ENCODE data around the gene QRICH1. TPM values are rescaled to one million over a fixed set of nuclear protein-coding genes. Genes with fewer than 3 reads are reported as not detected.

Gene QRICH1
- total RNA-seq, 1 experiment from 2014 or later = 87.5 TPM

- Histone ChIP-seq H3F3A (ENCODE audit: insufficient read depth, low read depth) (peaks cover 29% of the 10 kb centered on the region; the same call in 1 of the 2 replicates), H2AFZ (peak overlapping the region; percentile 83)
- CTCF ChIA-PET = interaction anchor here (0.6 to 3.5 kb wide), 2 partner anchors 18 to 65 kb away, joined by 3 to 17 read pairs; partner anchors contain the start of gene WDR6
Measured at GRCh38 chr3:48989126-48989795, 104.6 kb downstream of the QRICH1 start.

GRCh38 chr3:48985831-48986376, 108.0 kb downstream of the QRICH1 start:
- intact Hi-C loops (cut with micrococcal nuclease; ENCODE audit: unreplicated experiment) = no loop called here
- Histone ChIP-seq H3K9me2 (ENCODE audit: insufficient read depth) (no peaks in the 10 kb centered on the region), H3F3A (ENCODE audit: insufficient read depth, low read depth) (peaks cover 27% of the 10 kb centered on the region; the same call in 1 of the 2 replicates), H3K9me3 (ENCODE audit: insufficient read depth, low read depth) (no peaks in the 10 kb centered on the region), H3K27me3 (ENCODE audit: insufficient read depth, low read depth) (no peaks in the 10 kb centered on the region), H3K27ac (no peak overlapping the region), H3K4me2 (no peak overlapping the region), H2AFZ (no peak overlapping the region), H3K36me3 (ENCODE audit: low read depth) (no peaks in the 10 kb centered on the region), H3K79me2 (ENCODE audit: low read depth) (peaks cover 14% of the 10 kb centered on the region), H3K4me1 (replicated peaks; ENCODE audit: insufficient read depth) (peaks cover 8% of the 10 kb centered on the region), H3K4me3 (no peak overlapping the region), H4K20me1 (ENCODE audit: insufficient read depth) (no peaks in the 10 kb centered on the region)
- BruUV-seq (replicated peaks) = no TSS peak
- ChIA-PET POLR2A (ENCODE audit: unreplicated experiment) (interaction anchor here (0.5 to 0.6 kb wide), 2 partner anchors 28 to 146 kb away, joined by 3 to 4 read pairs; no protein-coding TSS in a partner anchor), CTCF (interaction anchor here (0.6 kb wide), 2 partner anchors 34 to 446 kb away, joined by 3 to 15 read pairs; no protein-coding TSS in a partner anchor)
- no peak for DNase-seq
- TF ChIP-seq CTCF (conservative IDR thresholded peaks at IDR 0.05) = no peak

More at GRCh38 chr3:48989126-48989795, 104.6 kb downstream of the QRICH1 start:
- H3K27ac ChIP-seq = peak overlapping the region; percentile 48; the same call in 1 of the 2 replicates
- no peaks in the 10 kb centered on the region for H3K36me3 ChIP-seq (ENCODE audit: low read depth)
- no peaks in the 10 kb centered on the region for H3K9me2 ChIP-seq (ENCODE audit: insufficient read depth)
- H3K4me2 ChIP-seq = peak overlapping the region; percentile 88
- H3K9me3 ChIP-seq (ENCODE audit: insufficient read depth, low read depth) = no peaks in the 10 kb centered on the region
- POLR2A ChIA-PET (ENCODE audit: unreplicated experiment) = interaction anchor here (0.5 to 0.9 kb wide), 4 partner anchors 18 to 59 kb away, joined by 4 to 12 read pairs (median 4); partner anchors contain the start of gene WDR6
- peak overlapping the region; percentile 78 for H3K4me3 ChIP-seq
- H3K79me2 ChIP-seq (ENCODE audit: low read depth) = peaks cover 38% of the 10 kb centered on the region
- peaks cover 18% of the 10 kb centered on the region for H3K4me1 ChIP-seq (replicated peaks; ENCODE audit: insufficient read depth)
- no peaks in the 10 kb centered on the region for H4K20me1 ChIP-seq (ENCODE audit: insufficient read depth)
- BruUV-seq (replicated peaks) = TSS peak; percentile 74
- TF ChIP-seq CTCF (conservative IDR thresholded peaks at IDR 0.05) (no peak), EZH2 (IDR thresholded peaks at IDR 0.05; ENCODE audit: low read depth) (no peak)
- intact Hi-C loops (cut with micrococcal nuclease; ENCODE audit: unreplicated experiment) = loop anchor here (2.0 kb wide), 2 partner anchors 26 to 460 kb away; no protein-coding TSS in a partner anchor
- H3K27me3 ChIP-seq (ENCODE audit: insufficient read depth, low read depth) = no peaks in the 10 kb centered on the region
- no peak for DNase-seq

- Histone ChIP-seq H3K9me3 (ENCODE audit: insufficient read depth, low read depth) (no peaks in the 10 kb centered on the region), H3K27ac (no peak overlapping the region), H3K4me3 (no peak overlapping the region), H3K27me3 (ENCODE audit: insufficient read depth, low read depth) (no peaks in the 10 kb centered on the region), H3K4me2 (no peak overlapping the region), H3K79me2 (ENCODE audit: low read depth) (0 out of 2 replicates have a peak, but pooled peaks cover 7% of the 10 kb centered on the region), H3K4me1 (replicated peaks; ENCODE audit: insufficient read depth) (peaks cover 7% of the 10 kb centered on the region), H3K9me2 (ENCODE audit: insufficient read depth) (no peaks in the 10 kb centered on the region), H4K20me1 (ENCODE audit: insufficient read depth) (no peaks in the 10 kb centered on the region), H3K36me3 (ENCODE audit: low read depth) (0 out of 2 replicates have a peak, but pooled peaks cover 3% of the 10 kb centered on the region), H2AFZ (no peak overlapping the region), H3F3A (ENCODE audit: insufficient read depth, low read depth) (peaks cover 24% of the 10 kb centered on the region; the same call in 1 of the 2 replicates)
- ChIA-PET POLR2A (ENCODE audit: unreplicated experiment) (interaction anchor here (0.6 kb wide), 1 partner anchor 17 kb away, joined by 4 read pairs; no protein-coding TSS in a partner anchor), CTCF (no interaction called here)
- intact Hi-C loops (cut with micrococcal nuclease; ENCODE audit: unreplicated experiment) = no loop called here
- TF ChIP-seq CTCF (conservative IDR thresholded peaks at IDR 0.05) = no peak
- no peak for TF ChIP-seq EZH2 (IDR thresholded peaks at IDR 0.05; ENCODE audit: low read depth)
- BruUV-seq (replicated peaks) = no TSS peak
- DNase-seq = no peak
Measured at GRCh38 chr3:48984663-48985062, 109.2 kb downstream of the QRICH1 start.
